Measurements from ENCODE around the gene HSPA12A.

HSPA12A gene

DNA sequence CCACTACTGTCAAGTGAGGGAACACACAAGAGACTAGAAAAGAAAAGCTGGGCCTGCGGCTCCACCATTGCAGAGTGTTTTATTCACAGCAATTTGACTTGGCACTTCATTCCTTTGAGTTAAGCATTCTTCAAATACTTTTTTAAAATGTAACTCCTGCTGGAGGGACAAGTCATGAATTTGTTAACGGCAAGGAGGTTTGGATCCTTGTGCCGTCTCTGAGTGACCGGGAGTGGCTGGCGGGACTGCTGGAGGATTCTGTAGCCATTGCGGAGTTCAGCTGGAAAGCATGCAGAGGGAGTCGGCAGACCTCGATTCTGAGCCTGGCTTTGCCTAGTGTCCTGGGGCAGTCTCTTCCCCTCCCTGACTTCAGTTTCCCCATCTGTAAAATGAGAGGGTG, 9.8 kb downstream of the HSPA12A start:
- no peak for DNase-seq (ENCODE audit: extremely low read depth, low read depth)
- TF ChIP-seq, protein P1, sequence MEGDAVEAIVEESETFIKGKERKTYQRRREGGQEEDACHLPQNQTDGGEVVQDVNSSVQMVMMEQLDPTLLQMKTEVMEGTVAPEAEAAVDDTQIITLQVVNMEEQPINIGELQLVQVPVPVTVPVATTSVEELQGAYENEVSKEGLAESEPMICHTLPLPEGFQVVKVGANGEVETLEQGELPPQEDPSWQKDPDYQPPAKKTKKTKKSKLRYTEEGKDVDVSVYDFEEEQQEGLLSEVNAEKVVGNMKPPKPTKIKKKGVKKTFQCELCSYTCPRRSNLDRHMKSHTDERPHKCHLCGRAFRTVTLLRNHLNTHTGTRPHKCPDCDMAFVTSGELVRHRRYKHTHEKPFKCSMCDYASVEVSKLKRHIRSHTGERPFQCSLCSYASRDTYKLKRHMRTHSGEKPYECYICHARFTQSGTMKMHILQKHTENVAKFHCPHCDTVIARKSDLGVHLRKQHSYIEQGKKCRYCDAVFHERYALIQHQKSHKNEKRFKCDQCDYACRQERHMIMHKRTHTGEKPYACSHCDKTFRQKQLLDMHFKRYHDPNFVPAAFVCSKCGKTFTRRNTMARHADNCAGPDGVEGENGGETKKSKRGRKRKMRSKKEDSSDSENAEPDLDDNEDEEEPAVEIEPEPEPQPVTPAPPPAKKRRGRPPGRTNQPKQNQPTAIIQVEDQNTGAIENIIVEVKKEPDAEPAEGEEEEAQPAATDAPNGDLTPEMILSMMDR (IDR thresholded peaks at IDR 0.05; ENCODE audit: low read depth, low read length): no peak

DNA sequence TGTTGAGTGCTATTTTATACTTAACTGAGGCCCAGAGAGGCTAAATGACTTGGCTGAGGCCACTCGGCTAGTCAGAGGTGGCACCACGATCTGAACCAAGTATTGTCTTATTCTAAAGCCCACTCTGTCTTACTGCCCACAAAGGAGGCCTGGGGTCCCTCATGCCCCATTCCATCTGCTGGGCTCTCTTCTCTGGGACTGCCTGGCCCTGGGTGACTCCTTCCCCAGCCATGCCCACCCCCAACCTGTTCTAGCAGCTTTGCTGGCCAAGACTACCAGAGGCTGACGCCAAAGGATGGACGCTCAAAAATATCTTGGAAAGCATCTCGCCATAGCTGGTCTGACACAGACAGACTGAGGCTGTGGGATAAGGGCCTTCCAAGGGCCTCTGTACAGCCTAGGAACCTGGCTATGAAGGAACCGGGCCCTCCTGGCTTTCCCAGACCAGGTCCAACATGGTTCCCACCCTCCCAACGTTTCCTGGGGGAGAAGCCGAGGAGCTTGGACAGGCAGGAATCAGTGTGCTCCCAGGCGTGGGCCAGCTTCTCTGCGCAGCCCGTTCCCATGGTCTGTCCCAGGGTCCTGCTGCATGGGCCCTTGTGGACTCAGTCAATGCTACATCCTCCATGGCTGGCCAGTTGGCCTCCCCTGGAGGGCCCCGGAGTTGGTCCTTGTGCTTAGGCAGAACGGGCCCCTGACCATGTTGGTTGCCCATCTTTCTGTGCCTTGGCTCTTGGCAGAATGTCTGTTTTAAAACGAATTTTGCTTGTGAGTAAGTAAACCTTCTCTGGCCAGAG, 11.7 kb downstream of the HSPA12A start:
- DNase-seq (ENCODE audit: extremely low read depth, low read depth): no peak
- TF ChIP-seq, protein P1 (IDR thresholded peaks at IDR 0.05; ENCODE audit: low read depth, low read length): no peak

DNA sequence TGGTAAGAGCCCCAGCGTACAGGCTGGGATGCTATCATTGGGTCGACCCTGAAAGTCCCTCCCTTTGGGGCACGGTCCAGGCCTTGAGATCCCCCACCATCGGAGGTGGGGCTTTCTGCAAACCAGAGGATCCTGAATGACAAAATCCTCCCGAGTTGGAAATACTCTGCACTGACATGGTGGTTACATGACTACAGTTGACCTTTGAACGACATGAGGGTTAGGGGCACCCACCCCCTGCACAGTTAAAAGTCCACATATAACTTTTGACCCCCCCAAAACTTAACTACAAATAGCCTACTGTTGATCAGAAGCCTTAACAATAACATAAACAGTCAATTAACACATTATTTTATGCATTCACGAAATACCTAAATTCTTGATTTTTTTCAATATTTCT, 13.1 kb downstream of the HSPA12A start:
- TF ChIP-seq, protein P1 (IDR thresholded peaks at IDR 0.05; ENCODE audit: low read depth, low read length): no peak
- no peak for DNase-seq (ENCODE audit: extremely low read depth, low read depth)

DNA sequence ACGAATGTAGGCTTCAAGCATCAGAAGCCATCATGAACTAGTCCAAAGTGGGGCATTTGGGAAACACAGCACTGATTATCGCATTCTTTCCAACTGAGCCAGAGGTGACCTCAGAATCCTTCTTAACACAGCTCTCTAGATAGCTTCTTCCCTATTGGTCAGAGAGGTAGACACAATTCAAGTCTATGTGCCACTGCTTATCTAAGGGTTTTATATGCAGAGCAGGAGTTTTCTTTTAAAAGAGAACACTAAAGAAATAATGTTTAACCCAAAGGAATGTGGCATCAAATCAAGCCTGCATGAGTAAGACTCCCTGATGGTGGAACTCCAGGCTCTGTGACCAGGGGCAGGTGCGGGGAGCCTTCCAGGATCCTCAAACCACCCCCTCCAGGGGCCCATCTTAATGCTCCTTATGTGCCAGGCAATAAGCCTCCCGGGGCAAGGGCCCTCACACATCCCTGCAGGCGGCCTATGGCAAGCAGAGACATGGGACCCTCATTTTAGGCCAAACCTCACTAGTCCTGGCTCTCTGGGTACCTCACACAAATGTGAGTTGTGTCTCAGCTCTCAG, 13.8 kb downstream of the HSPA12A start:
- TF ChIP-seq, protein P1 (IDR thresholded peaks at IDR 0.05; ENCODE audit: low read depth, low read length): no peak
- no peak for DNase-seq (ENCODE audit: extremely low read depth, low read depth)

DNA sequence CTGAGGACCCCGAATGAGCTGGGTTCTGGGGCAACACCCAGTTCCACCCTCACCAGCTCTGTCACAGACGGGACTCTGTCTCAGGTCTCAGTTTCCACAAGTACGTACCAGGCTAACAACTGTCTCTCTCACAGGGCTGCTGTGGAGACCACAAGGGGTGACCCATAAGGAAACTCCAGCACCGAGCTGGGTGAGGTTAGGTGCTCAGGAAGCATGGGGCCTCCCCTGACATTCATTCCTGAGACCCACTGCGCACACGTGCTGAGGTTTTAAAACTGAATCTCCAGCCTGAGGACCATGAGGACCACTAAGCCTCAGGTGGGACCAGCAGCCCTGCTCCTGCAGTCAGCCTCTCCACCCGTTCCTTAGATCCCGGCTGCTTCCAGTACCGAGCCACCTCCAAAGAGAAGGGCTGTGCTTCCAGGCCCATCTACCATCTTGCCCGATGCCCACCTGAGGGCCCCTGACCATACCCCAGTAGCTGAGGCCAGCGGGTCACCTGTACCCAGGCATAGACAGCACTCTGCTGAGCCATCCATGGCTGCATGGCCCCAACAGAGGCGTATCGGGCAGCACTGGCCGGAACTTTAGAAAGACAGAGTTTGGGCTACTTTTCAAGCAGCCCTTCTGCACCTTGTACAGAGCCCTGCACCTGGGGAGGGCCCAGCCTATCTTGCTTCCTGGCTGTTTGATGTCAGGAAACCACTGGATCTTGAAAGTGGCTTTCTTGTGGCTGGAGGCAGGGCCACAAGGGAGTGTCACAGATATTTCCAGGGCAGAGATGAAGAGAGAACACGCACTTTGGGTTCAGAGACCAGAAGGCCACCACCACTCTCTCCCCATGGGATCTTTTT, 18.7 kb downstream of the HSPA12A start:
- TF ChIP-seq, protein P1 (IDR thresholded peaks at IDR 0.05; ENCODE audit: low read depth, low read length): no peak
- no peak for DNase-seq (ENCODE audit: extremely low read depth, low read depth)

DNA sequence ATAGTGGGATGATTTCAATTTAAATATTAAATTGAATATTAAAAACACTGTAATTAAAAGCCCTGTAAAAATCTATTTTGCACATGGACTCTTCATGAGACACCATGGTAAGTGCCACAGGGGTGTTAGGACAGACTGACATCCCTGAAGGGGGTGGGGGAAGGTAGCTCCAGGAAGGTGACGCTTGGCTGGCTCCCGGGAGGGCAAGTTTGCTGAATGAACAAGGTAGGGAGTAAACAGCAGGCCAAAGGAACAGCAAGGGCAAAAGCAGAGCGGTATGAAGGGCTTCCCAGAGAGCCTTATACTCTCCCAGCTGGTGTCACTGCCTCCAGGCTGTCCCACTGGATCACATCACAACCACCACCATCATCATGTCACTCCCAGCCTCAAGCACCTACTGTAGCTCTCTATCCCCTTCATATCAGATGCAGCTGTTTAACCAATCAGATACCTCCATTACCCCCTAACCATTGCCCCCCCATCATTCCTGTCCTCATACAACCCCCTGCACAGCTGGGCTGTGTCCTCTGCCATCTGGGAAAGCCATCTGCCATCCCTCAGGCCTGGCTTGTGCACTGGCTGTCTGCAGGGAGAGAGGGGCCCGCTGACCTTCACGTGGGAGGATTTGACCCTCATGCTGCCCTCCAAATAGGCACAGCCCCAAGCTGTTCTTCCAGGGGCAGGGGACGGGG, 19.5 kb downstream of the HSPA12A start:
- DNase-seq (ENCODE audit: extremely low read depth, low read depth): no peak

More for the DNA sequence above, 19.5 kb downstream of the HSPA12A start:
- TF ChIP-seq, protein P1 (IDR thresholded peaks at IDR 0.05; ENCODE audit: low read depth, low read length): no peak

Measured in AG09319 (cell line).